Keratinocyte (primary cell): Measurements from ENCODE around the gene KCNN4.

Source experiments
- EZH2 ChIP-seq: IDR thresholded peaks from one replicate; pipeline ENCODE4 v1.6.1; 2012; ENCODE audit warnings: inconsistent platforms, mild to moderate bottlenecking, low read length, moderate library complexity
- TF ChIP-seq, protein P1 (sequence below), 3 experiments: IDR thresholded peaks in 1 of 3; conservative IDR thresholded peaks in 1 of 3; optimal IDR thresholded peaks in 1 of 3; 2 replicates in 2 of 3; 3 replicates in 1 of 3; pipeline versions ENCODE3 to v1.5.1; 2011; ENCODE audit warnings: low read length in 3 of 3, mild to moderate bottlenecking in 3 of 3, moderate library complexity in 2 of 3, control low read depth in 1 of 3, inconsistent platforms in 1 of 3; ENCODE audit not compliant: insufficient read depth in 2 of 3; ENCODE audit errors: extremely low read depth in 1 of 3

DNA sequence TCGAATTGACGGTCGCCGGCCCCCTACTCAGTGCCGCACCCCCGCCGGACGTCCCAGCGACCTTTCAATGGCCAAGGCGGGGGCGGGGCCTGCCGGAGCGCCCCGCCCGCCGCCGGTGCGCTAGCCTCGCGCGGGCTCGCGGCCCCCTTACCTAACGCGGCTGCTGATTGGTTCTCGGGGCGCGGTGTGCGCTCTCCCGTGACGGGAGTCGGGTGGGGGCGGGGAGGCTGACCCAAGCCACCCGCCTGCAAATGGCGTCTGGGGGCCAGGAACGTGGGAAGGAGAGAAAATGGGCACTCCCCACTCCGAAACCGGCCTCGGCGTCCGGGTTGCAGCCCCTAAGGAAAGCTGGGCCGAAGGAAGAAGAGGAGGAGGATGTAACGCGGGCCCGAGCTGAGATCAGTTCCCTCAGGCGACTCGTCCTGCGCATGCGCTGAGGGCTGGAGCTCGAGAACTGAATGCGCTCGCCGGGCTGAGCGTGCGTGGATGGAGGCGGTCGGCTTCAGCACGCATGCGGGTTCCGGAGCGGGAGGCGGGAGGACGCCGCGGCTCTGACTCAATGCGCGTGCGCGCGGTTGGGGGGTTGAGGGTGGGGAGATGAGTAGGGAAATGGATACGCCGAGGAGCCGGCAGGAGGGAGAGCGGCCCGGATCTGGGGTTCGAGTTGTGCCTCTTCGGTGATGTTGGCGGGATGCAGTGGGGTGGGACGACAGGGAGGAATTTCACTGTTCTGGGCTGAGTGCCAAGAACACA, 26.1 kb downstream of the KCNN4 start, which contains the start of gene SMG9:
- TF ChIP-seq, protein P1, sequence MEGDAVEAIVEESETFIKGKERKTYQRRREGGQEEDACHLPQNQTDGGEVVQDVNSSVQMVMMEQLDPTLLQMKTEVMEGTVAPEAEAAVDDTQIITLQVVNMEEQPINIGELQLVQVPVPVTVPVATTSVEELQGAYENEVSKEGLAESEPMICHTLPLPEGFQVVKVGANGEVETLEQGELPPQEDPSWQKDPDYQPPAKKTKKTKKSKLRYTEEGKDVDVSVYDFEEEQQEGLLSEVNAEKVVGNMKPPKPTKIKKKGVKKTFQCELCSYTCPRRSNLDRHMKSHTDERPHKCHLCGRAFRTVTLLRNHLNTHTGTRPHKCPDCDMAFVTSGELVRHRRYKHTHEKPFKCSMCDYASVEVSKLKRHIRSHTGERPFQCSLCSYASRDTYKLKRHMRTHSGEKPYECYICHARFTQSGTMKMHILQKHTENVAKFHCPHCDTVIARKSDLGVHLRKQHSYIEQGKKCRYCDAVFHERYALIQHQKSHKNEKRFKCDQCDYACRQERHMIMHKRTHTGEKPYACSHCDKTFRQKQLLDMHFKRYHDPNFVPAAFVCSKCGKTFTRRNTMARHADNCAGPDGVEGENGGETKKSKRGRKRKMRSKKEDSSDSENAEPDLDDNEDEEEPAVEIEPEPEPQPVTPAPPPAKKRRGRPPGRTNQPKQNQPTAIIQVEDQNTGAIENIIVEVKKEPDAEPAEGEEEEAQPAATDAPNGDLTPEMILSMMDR (optimal IDR thresholded peaks at IDR 0.05 in 1 of 3, IDR thresholded peaks at IDR 0.05 in 1 of 3, conservative IDR thresholded peaks at IDR 0.05 in 1 of 3; ENCODE audit: extremely low read depth in 1 of 3, insufficient read depth in 2 of 3, low read length in 3 of 3): no peak
- TF ChIP-seq EZH2: no peak
